ENCODE measurements around the gene TMEM131. TPM values are rescaled to one million over a fixed set of nuclear protein-coding genes. Genes with fewer than 3 reads are reported as not detected.

Gene TMEM131
- total RNA-seq, 2 donors from 2014 or later: 20.0 to 21.4 TPM

- Histone ChIP-seq H3K36me3 (replicated peaks in 1 of 2; ENCODE audit: insufficient read depth in 1 of 2, low read depth in 2 of 2) (no peaks in the 10 kb centered on the region), H3K27ac (no peak overlapping the region), H3K27me3 (no peaks in the 10 kb centered on the region), H3K9me3 (no peaks in the 10 kb centered on the region), H3K4me3 (no peak overlapping the region), H3K4me1 (no peaks in the 10 kb centered on the region)
- no peak for ATAC-seq
- TF ChIP-seq POLR2A (IDR thresholded peaks at IDR 0.05) (no peak), CTCF (IDR thresholded peaks at IDR 0.05) (no peak)
- DNase-seq: peak; percentile 14 to 51 (median 17)
- 66% methylated on average over 12 of the region's 12 CpGs for WGBS, 2 donors
- intact Hi-C loops (cut with DNase I): no loop called here
Measured at GRCh38 chr2:98039085-98039756, 43.5 kb upstream of the TMEM131 start.

GRCh38 chr2:98037666-98038336 is 42.1 kb upstream of the TMEM131 start:
- Histone ChIP-seq H3K4me1 (no peaks in the 10 kb centered on the region), H3K27ac (no peak overlapping the region), H3K27me3 (no peaks in the 10 kb centered on the region), H3K36me3 (replicated peaks in 1 of 2; ENCODE audit: insufficient read depth in 1 of 2, low read depth in 2 of 2) (no peaks in the 10 kb centered on the region), H3K9me3 (no peaks in the 10 kb centered on the region), H3K4me3 (no peak overlapping the region)
- DNase-seq: no peak
- 75 to 100% methylated on average over 1 to 2 of the region's 2 CpGs for WGBS, 2 donors
- ATAC-seq: no peak
- TF ChIP-seq POLR2A (IDR thresholded peaks at IDR 0.05): no peak
- no peak for TF ChIP-seq CTCF (IDR thresholded peaks at IDR 0.05)
- intact Hi-C loops (cut with DNase I): no loop called here

- TF ChIP-seq POLR2A (IDR thresholded peaks at IDR 0.05): no peak
- no peak for TF ChIP-seq CTCF (IDR thresholded peaks at IDR 0.05)
- DNase-seq (no peak), ATAC-seq (no peak)
- Histone ChIP-seq H3K27ac (no peak overlapping the region), H3K9me3 (no peaks in the 10 kb centered on the region), H3K4me1 (no peaks in the 10 kb centered on the region), H3K4me3 (no peak overlapping the region), H3K36me3 (replicated peaks in 1 of 2; ENCODE audit: insufficient read depth in 1 of 2, low read depth in 2 of 2) (no peaks in the 10 kb centered on the region), H3K27me3 (no peaks in the 10 kb centered on the region)
- WGBS, 2 donors: 71 to 87% methylated on average over 2 of the region's 2 CpGs
- intact Hi-C loops (cut with DNase I): no loop called here
Measured at GRCh38 chr2:98037206-98037605, 41.5 kb upstream of the TMEM131 start.

- H3K9me3 ChIP-seq: no peaks in the 10 kb centered on the region
- DNase-seq: peak in 3 of 4 donors; percentile 40 to 48 (median 40)
- H3K4me1 ChIP-seq: no peaks in the 10 kb centered on the region
- no peak overlapping the region for H3K4me3 ChIP-seq
- WGBS, 2 donors: 66 to 86% methylated on average over 8 of the region's 8 CpGs
- intact Hi-C loops (cut with DNase I): no loop called here
- H3K27ac ChIP-seq: no peak overlapping the region
- TF ChIP-seq CTCF (IDR thresholded peaks at IDR 0.05) (no peak), POLR2A (IDR thresholded peaks at IDR 0.05) (no peak)
- ATAC-seq: no peak
- no peaks in the 10 kb centered on the region for H3K36me3 ChIP-seq (replicated peaks in 1 of 2; ENCODE audit: insufficient read depth in 1 of 2, low read depth in 2 of 2)
- H3K27me3 ChIP-seq: no peaks in the 10 kb centered on the region
Measured at GRCh38 chr2:98036349-98037000, 40.7 kb upstream of the TMEM131 start.
